K562 (cell line): ENCODE data around the gene PDIA5. TPM values are rescaled to one million over a fixed set of nuclear protein-coding genes. Genes with fewer than 3 reads are reported as not detected.
A peak's percentile ranks its signal among the peaks of the same experiment; 100 is the strongest.

ENCODE experiments used
- ATAC-seq: fragments of 200-7000 bp; cut with Tn5 transposase; 3 replicates; pipeline ENCODE4 v1.9.1; 2020; ENCODE audit warnings: moderate library complexity
- BruUV-seq: library from RNA; stranded (reverse); fragments of 400-500 nt; replicated peaks from 2 replicates; lab custom pipeline; 2021; lab: Mats Ljungman, UMichigan
- CTCF ChIA-PET: fragments of 300-600 bp; formaldehyde crosslinking; extraction: SDS; loops from one replicate; lab custom pipeline; 2021; ENCODE audit warnings: low intra/inter-chr PET ratio; lab: Yijun Ruan, JAX
- POLR2A ChIA-PET: fragments of 300-600, 350-650 bp; sonication (Branson Sonifier 250); formaldehyde crosslinking; extraction: SDS; loops from one replicate; lab custom pipeline; 2021; ENCODE audit warnings: antibody characterized with exemption, inconsistent platforms; lab: Yijun Ruan, JAX
- DNase-seq, 4 experiments: peaks; one replicate each; pipeline versions ENCODE4 v3.0.0 to v3.0.0-alpha.2; 2011 to 2018; ENCODE audit warnings: low spot score in 3 of 4, mixed read lengths in 3 of 4; ENCODE audit errors: extremely low read depth in 1 of 4
- FAIRE-seq: peaks from 2 replicates; lab custom pipeline; 2011; peaks lifted over from hg19 to GRCh38; lab: Jason Lieb, UNC
- H2AFZ ChIP-seq: 2 replicates; pipeline ENCODE4 v1.6.0; 2011; ENCODE audit warnings: low read depth, low read length, control low read depth, inconsistent platforms
- H3K27ac ChIP-seq: fragments of 200-600 bp; 3 replicates; pipeline ENCODE4 v1.8.0; 2011; ENCODE audit warnings: low read depth, mild to moderate bottlenecking, control low read depth, inconsistent platforms, low read length, moderate library complexity, mixed read lengths; ENCODE audit errors: extremely low read depth
- H3K27me3 ChIP-seq, 2 experiments: fragments of 300-600 bp in 1 of 2; 2 replicates in 1 of 2; 3 replicates in 1 of 2; pipeline versions ENCODE4 v1.6.0 to v1.8.0; 2011; ENCODE audit warnings: inconsistent platforms in 2 of 2, low read length in 2 of 2, mild to moderate bottlenecking in 1 of 2, mixed read lengths in 1 of 2, moderate library complexity in 1 of 2; ENCODE audit not compliant: control insufficient read depth in 2 of 2, insufficient read depth in 2 of 2
- H3K36me3 ChIP-seq: fragments of 300-600 bp; 3 replicates; pipeline ENCODE4 v1.8.0; 2011; ENCODE audit warnings: mild to moderate bottlenecking, low read length, inconsistent platforms; ENCODE audit not compliant: control insufficient read depth, insufficient read depth
- H3K4me1 ChIP-seq, 2 experiments: fragments of 200-600 bp in 1 of 2; replicated peaks in 1 of 2; 2 replicates in 1 of 2; 3 replicates in 1 of 2; pipeline versions ENCODE4 v1.5.1 to v1.8.0; 2011; ENCODE audit warnings: inconsistent platforms in 2 of 2, low read length in 2 of 2, mild to moderate bottlenecking in 1 of 2, mixed read lengths in 1 of 2, moderate library complexity in 1 of 2; ENCODE audit not compliant: control insufficient read depth in 2 of 2, insufficient read depth in 2 of 2
- H3K4me2 ChIP-seq: 2 replicates; pipeline ENCODE4 v1.6.1; 2011; ENCODE audit warnings: low read length, control low read depth, inconsistent platforms, mixed read lengths; ENCODE audit not compliant: insufficient read depth
- H3K4me3 ChIP-seq: fragments of 200-600 bp; sonication (generic), shearing (Covaris generic); 2 replicates; pipeline ENCODE4 v1.5.1; 2016; ENCODE audit warnings: control low read depth, inconsistent platforms
- H3K79me2 ChIP-seq: fragments of 200-600 bp; 3 replicates; pipeline ENCODE4 v1.8.0; 2011; ENCODE audit warnings: low read length, inconsistent platforms; ENCODE audit not compliant: control insufficient read depth, insufficient read depth
- H3K9ac ChIP-seq, 2 experiments: 2 replicates each; pipeline versions ENCODE4 v1.6.0 to v1.6.1; 2011; ENCODE audit warnings: low read depth in 2 of 2, low read length in 2 of 2, control low read depth in 1 of 2, inconsistent platforms in 1 of 2, mild to moderate bottlenecking in 1 of 2, mixed read lengths in 1 of 2; ENCODE audit not compliant: insufficient read depth in 1 of 2
- H3K9me1 ChIP-seq: one replicate; pipeline ENCODE4 v1.6.0; 2011; ENCODE audit warnings: inconsistent platforms, mild to moderate bottlenecking, low read length, moderate library complexity; ENCODE audit not compliant: control insufficient read depth, insufficient read depth
- H3K9me3 ChIP-seq: replicated peaks from 2 replicates; pipeline ENCODE4 v1.5.1; 2011; ENCODE audit warnings: low read depth, low read length, inconsistent platforms; ENCODE audit not compliant: control insufficient read depth, insufficient read depth
- H4K20me1 ChIP-seq: replicated peaks from 2 replicates; pipeline ENCODE4 v1.6.1; 2011; ENCODE audit warnings: low read length, inconsistent platforms, mixed read lengths; ENCODE audit not compliant: control insufficient read depth, insufficient read depth
- CREB5 ChIP-seq: fragments of 250-450 bp; sonication (Bioruptor Pico); IDR thresholded peaks from 2 replicates; pipeline ENCODE4 v1.5.0; 2020; ENCODE audit warnings: mild to moderate bottlenecking
- HMG20B ChIP-seq: fragments of 250-450 bp; sonication (Bioruptor Pico); IDR thresholded peaks from 2 replicates; pipeline ENCODE4 v1.5.0; 2021; ENCODE audit warnings: mild to moderate bottlenecking
- KLF13 ChIP-seq: fragments of 450-650 bp; IDR thresholded peaks from 2 replicates; pipeline ENCODE4 v1.6.1; 2016; ENCODE audit warnings: missing genetic modification characterization, low read depth, mild to moderate bottlenecking, missing compliant biosample characterization, moderate library complexity, borderline replicate concordance
- MXI1 ChIP-seq: IDR thresholded peaks from 2 replicates; pipeline ENCODE4 v1.6.1; 2011; ENCODE audit warnings: low read depth, mild to moderate bottlenecking, improper control_type of control experiment, low read length
- NR4A1 ChIP-seq, 2 experiments: fragments of 250-450 bp in 1 of 2; fragments of 450-650 bp in 1 of 2; sonication (Bioruptor Pico) in 1 of 2; IDR thresholded peaks; 2 replicates each; pipeline versions ENCODE4 v1.4.0 to v1.6.1; 2016 to 2020; ENCODE audit warnings: mild to moderate bottlenecking in 2 of 2, missing compliant biosample characterization in 1 of 2, missing genetic modification characterization in 1 of 2, moderate library complexity in 1 of 2
- THRAP3 ChIP-seq: fragments of 450-650 bp; IDR thresholded peaks from 2 replicates; pipeline ENCODE4 v1.6.1; 2016; ENCODE audit warnings: mild to moderate bottlenecking, inconsistent platforms, borderline replicate concordance
- WGBS: fragments of 100-300 bp; shearing (Covaris generic); methylation state at CpG from one replicate; pipeline ENCODE4 v1.1.6; 2016; ENCODE audit warnings: low coverage, mixed read lengths; ENCODE audit not compliant: insufficient coverage; ENCODE audit errors: missing lambda C conversion rate; 5-methylcytosine and 5-hydroxymethylcytosine counted together
- in situ Hi-C: fragments of 300-500 bp; cut with MboI; formaldehyde crosslinking; loops from 4 replicates; pipeline ENCODE4 v1.15.0; 2018; ENCODE audit warnings: inconsistent platforms, mixed read lengths
- intact Hi-C: fragments of 100-400 bp; cut with micrococcal nuclease; formaldehyde crosslinking; loops from 2 replicates; pipeline ENCODE4 v1.14.2; 2022
- polyA plus RNA-seq, 8 experiments: library from polyadenylated mRNA; depleted of rRNA in 4 of 8; stranded (reverse) in 5 of 8; unstranded in 3 of 8; fragments of >200 nt; fragmentation: Nextera tagmentation in 2 of 8; fragmentation: Illumina TruSeq in 1 of 8; extraction: Ambion mirVana in 2 of 8; extraction: Trizol in 1 of 8; gene quantifications; 2 replicates each; pipeline versions ENCODE4 v1.2.1 to v1.2.3, GENCODE V29; 2011 to 2014; ENCODE audit warnings: inconsistent platforms in 1 of 8, missing spikeins in 1 of 8
- total RNA-seq, 7 experiments: library from RNA; depleted of rRNA in 6 of 7; stranded (reverse); fragments of >200 nt in 6 of 7; fragmentation: Illumina TruSeq in 2 of 7; extraction: Trizol in 2 of 7; gene quantifications; 2 replicates each; pipeline versions ENCODE4 v1.2.1 to v1.2.3, GENCODE V29; 2011 to 2021; ENCODE audit warnings: low replicate concordance in 1 of 7

PDIA5 gene
- total and polyA plus RNA-seq, 9 of the 15 experiments (the other 6 are each of a cell fraction or from before 2014, with no cell fraction given): 3.4 to 31.8 (median 19.6) TPM

DNA sequence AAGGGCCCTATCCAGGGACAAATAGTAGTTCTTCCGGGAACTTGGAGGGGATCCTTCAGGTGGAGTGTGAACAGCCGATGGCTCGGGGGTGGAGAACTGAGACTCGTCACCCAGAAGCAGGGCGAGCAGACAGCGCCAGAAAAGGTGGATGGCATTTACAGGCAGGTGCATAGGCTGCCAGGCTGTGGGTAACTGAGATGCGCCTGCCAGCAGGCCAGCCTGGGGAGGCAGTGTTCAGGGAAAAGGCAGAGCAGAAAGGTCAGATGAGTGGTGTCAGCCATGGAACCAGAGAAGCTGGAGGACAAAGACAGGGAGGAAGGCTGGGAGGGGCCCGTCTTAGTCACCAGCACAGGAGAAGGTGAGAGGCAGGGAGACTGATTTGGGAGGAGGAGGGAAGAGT, 81.9 kb downstream of the PDIA5 start:
- 70% methylated on average over 4 of the region's 8 CpGs for WGBS
- no peaks in the 10 kb centered on the region for H3K9me3 ChIP-seq
- no peak for FAIRE-seq
- no peak for DNase-seq
- CTCF ChIA-PET: no interaction called here
- BruUV-seq: TSS peak; percentile 19
- intact Hi-C loops: no loop called here
- no peaks in the 10 kb centered on the region for H3K27me3 ChIP-seq
- no peak for ATAC-seq
- no peak overlapping the region for H3K4me2 ChIP-seq
- peaks cover 86% of the 10 kb centered on the region; the same call in 2 of the 3 replicates for H3K36me3 ChIP-seq
- H2AFZ ChIP-seq: no peak overlapping the region
- TF ChIP-seq NR4A1 (CRISPR knock-in tag; IDR thresholded peaks at IDR 0.05) (no peak), NR4A1 (tag; IDR thresholded peaks at IDR 0.05) (no peak), HMG20B (CRISPR knock-in tag) (no peak), MXI1 (no peak), THRAP3 (no peak), KLF13 (tag) (no peak), CREB5 (no peak)
- TF ChIP-seq, all 486 proteins: peak for 0
- Histone ChIP-seq H3K4me3 (no peak overlapping the region), H3K4me1 (no peaks in the 10 kb centered on the region; a peak in 1 of 5 replicates), H3K79me2 (no peaks in the 10 kb centered on the region), H4K20me1 (no peaks in the 10 kb centered on the region), H3K27ac (no peak overlapping the region; the same call in 2 of the 3 replicates), H3K9ac (no peak overlapping the region), H3K9me1 (no peaks in the 10 kb centered on the region)
- in situ Hi-C loops: no loop called here
- POLR2A ChIA-PET: no interaction called here
